Suprapubic skin (tissue), 4 donors: ENCODE data around the gene CAMTA1. TPM values are rescaled to one million over a fixed set of nuclear protein-coding genes. Genes with fewer than 3 reads are reported as not detected.

Experiments
- DNase-seq, 2 donors: peaks; one replicate each; pipeline ENCODE4 v3.0.0-alpha.2; 2019; ENCODE audit warnings: low spot score in 2 of 2
- H3K27ac ChIP-seq: fragments of 200-600 bp; sonication (generic); one replicate; pipeline ENCODE4 v1.5.1; 2019
- H3K27me3 ChIP-seq: fragments of 200-600 bp; sonication (generic); one replicate; pipeline ENCODE4 v1.5.1; 2019
- H3K36me3 ChIP-seq: fragments of 200-600 bp; sonication (generic); one replicate; pipeline ENCODE4 v1.5.1; 2019
- H3K4me1 ChIP-seq: fragments of 200-600 bp; sonication (generic); one replicate; pipeline ENCODE4 v1.5.1; 2019
- H3K4me3 ChIP-seq: fragments of 200-600 bp; sonication (generic); one replicate; pipeline ENCODE4 v1.5.1; 2019; ENCODE audit warnings: mild to moderate bottlenecking
- H3K9me3 ChIP-seq: fragments of 200-600 bp; sonication (generic); one replicate; pipeline ENCODE4 v1.5.1; 2019
- EP300 ChIP-seq: sonication (generic); formaldehyde crosslinking; IDR thresholded peaks from one replicate; pipeline ENCODE4 v1.6.1; 2017; ENCODE audit warnings: antibody characterized with exemption
- POLR2A ChIP-seq, 2 donors: fragments of 450-650 bp; IDR thresholded peaks; one replicate each; pipeline ENCODE4 v1.6.1; 2017; ENCODE audit warnings: antibody characterized with exemption in 2 of 2, mild to moderate bottlenecking in 2 of 2, moderate library complexity in 2 of 2
- POLR2AphosphoS5 ChIP-seq, 3 donors: sonication (generic); formaldehyde crosslinking; IDR thresholded peaks; one replicate each; pipeline ENCODE4 v1.6.1; 2017; ENCODE audit warnings: antibody characterized with exemption in 3 of 3
- WGBS: methylation state at CpG from one replicate; pipeline ENCODE4 v1.1.5; 2018; 5-methylcytosine and 5-hydroxymethylcytosine counted together
- total RNA-seq, 4 donors: library from RNA; depleted of rRNA; stranded (reverse); fragments of >200 nt; gene quantifications; one replicate each; pipeline ENCODE4 v1.1.0, GENCODE V29; 2016
- TF ChIP-seq, protein P1 (sequence below), 2 donors: fragments of 200-600 bp in 1 of 2; fragments of 450-650 bp in 1 of 2; sonication (generic) in 1 of 2; IDR thresholded peaks; one replicate each; pipeline ENCODE4 v1.5.1; 2016 to 2019; ENCODE audit warnings: antibody characterized with exemption in 2 of 2, mild to moderate bottlenecking in 1 of 2, moderate library complexity in 1 of 2

Gene CAMTA1
- total RNA-seq, 4 donors from 2014 or later = 40.4 to 54.1 (median 46.6) TPM

DNA sequence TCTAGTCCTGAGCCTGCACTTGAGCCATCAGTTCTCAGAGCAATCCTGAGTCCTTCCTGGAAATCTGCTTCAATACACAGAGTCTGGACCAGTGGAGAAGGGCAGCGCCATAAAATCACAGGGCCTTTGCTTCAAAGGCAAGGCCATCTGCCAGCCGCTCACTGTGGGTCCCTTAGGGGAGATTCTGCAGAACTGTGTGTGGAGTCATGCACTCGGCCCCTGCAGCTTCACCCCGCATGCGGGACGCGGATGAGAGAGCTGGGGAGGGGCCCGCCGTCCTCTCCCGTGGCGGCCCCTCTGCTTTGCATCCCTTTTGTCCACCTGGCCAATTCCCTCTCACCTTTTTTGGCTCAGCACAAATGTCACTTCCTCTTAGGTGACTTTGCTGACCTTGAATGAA, 674.7 kb downstream of the CAMTA1 start:
- Histone ChIP-seq H3K36me3 (no peaks in the 10 kb centered on the region), H3K27ac (no peak overlapping the region), H3K4me1 (peaks cover 25% of the 10 kb centered on the region), H3K4me3 (no peak overlapping the region), H3K27me3 (peaks cover 5% of the 10 kb centered on the region), H3K9me3 (no peaks in the 10 kb centered on the region)
- TF ChIP-seq EP300 = no peak
- no peak for TF ChIP-seq POLR2A (IDR thresholded peaks at IDR 0.05)
- TF ChIP-seq, protein P1, sequence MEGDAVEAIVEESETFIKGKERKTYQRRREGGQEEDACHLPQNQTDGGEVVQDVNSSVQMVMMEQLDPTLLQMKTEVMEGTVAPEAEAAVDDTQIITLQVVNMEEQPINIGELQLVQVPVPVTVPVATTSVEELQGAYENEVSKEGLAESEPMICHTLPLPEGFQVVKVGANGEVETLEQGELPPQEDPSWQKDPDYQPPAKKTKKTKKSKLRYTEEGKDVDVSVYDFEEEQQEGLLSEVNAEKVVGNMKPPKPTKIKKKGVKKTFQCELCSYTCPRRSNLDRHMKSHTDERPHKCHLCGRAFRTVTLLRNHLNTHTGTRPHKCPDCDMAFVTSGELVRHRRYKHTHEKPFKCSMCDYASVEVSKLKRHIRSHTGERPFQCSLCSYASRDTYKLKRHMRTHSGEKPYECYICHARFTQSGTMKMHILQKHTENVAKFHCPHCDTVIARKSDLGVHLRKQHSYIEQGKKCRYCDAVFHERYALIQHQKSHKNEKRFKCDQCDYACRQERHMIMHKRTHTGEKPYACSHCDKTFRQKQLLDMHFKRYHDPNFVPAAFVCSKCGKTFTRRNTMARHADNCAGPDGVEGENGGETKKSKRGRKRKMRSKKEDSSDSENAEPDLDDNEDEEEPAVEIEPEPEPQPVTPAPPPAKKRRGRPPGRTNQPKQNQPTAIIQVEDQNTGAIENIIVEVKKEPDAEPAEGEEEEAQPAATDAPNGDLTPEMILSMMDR (IDR thresholded peaks at IDR 0.05) = no peak
- WGBS = 96% methylated on average over 11 of the region's 11 CpGs
- no peak for DNase-seq

DNA sequence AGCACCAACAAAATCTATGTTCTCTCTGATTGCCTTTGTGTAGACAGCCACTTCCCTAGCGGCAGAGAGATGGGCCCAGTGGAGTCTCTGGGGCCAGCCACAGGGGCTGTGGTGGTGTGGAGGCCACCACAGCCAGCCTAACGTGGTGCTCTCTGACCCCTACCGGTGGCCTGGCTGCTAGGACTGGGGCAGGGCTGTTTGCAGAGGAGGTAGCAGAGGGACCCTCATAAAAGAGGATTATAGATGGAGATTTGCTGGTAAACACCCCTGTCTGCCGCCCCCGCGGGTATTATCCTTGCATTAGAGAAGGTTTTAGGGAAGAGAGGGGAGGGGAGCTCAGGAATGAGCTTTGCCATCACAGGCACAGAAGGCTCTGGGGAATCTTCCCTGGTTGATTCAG, 675.6 kb downstream of the CAMTA1 start:
- peaks cover 16% of the 10 kb centered on the region for H3K4me1 ChIP-seq
- 81% methylated on average over 3 of the region's 6 CpGs for WGBS
- H3K36me3 ChIP-seq = no peaks in the 10 kb centered on the region
- H3K4me3 ChIP-seq = no peak overlapping the region
- H3K27me3 ChIP-seq = peaks cover 2% of the 10 kb centered on the region
- no peaks in the 10 kb centered on the region for H3K9me3 ChIP-seq
- DNase-seq = no peak
- TF ChIP-seq POLR2A (IDR thresholded peaks at IDR 0.05) (no peak), POLR2AphosphoS5 (IDR thresholded peaks at IDR 0.05) (no peak), EP300 (no peak)
- TF ChIP-seq, protein P1 (IDR thresholded peaks at IDR 0.05) = no peak
- no peak overlapping the region for H3K27ac ChIP-seq

DNA sequence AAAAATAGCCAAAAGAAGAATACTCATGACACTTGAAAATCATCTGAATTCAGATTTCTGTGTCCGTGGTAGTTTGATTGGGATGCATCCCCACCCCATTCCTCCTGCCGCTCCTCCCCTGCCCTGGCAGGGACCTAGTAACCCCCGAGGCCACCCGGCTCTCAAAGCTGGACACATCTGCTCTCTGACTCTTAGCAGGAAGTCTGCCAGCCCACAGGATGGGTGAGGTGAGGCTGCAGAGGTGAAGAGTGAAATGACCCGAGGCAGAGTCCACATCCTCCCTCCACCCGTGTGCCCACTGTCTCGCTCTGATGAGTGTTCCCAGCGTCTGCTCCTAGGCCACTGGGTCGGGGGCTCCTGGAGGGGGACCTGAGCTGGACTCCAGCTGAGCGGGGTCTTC, 677.4 kb downstream of the CAMTA1 start:
- no peak overlapping the region for H3K4me3 ChIP-seq

GRCh38 chr1:7463526-7463925, 678.3 kb downstream of the CAMTA1 start:
- Histone ChIP-seq H3K27me3 (peaks cover 2% of the 10 kb centered on the region), H3K9me3 (no peaks in the 10 kb centered on the region), H3K4me1 (no peaks in the 10 kb centered on the region), H3K4me3 (no peak overlapping the region), H3K36me3 (no peaks in the 10 kb centered on the region), H3K27ac (no peak overlapping the region)
- DNase-seq = no peak
- TF ChIP-seq POLR2AphosphoS5 (IDR thresholded peaks at IDR 0.05) = no peak
- WGBS = 85% methylated on average over 7 of the region's 7 CpGs

More for the DNA sequence above, 677.4 kb downstream of the CAMTA1 start:
- no peaks in the 10 kb centered on the region for H3K36me3 ChIP-seq
- peaks cover 8% of the 10 kb centered on the region for H3K4me1 ChIP-seq
- H3K9me3 ChIP-seq = no peaks in the 10 kb centered on the region
- WGBS = 88% methylated on average over 10 of the region's 10 CpGs
- no peak overlapping the region for H3K27ac ChIP-seq
- peaks cover 2% of the 10 kb centered on the region for H3K27me3 ChIP-seq
- TF ChIP-seq POLR2A (IDR thresholded peaks at IDR 0.05) (no peak), POLR2AphosphoS5 (IDR thresholded peaks at IDR 0.05) (no peak), EP300 (no peak)
- TF ChIP-seq, protein P1 (IDR thresholded peaks at IDR 0.05) = no peak
- DNase-seq = no peak

GRCh38 chr1:7464736-7465135, 679.5 kb downstream of the CAMTA1 start:
- Histone ChIP-seq H3K27me3 (peaks cover 2% of the 10 kb centered on the region), H3K9me3 (no peaks in the 10 kb centered on the region), H3K36me3 (no peaks in the 10 kb centered on the region), H3K4me1 (peaks cover 11% of the 10 kb centered on the region), H3K27ac (no peak overlapping the region), H3K4me3 (no peak overlapping the region)
- TF ChIP-seq EP300 (no peak), POLR2AphosphoS5 (IDR thresholded peaks at IDR 0.05) (no peak), POLR2A (IDR thresholded peaks at IDR 0.05) (no peak)
- TF ChIP-seq, protein P1 (IDR thresholded peaks at IDR 0.05) = no peak
- WGBS = 93% methylated on average over 12 of the region's 12 CpGs
- no peak for DNase-seq
